HCT116 (cell line): ENCODE results near the gene RAB8B.

ENCODE experiments used
- EZH2 ChIP-seq: fragments of 200-600 bp; sonication (generic); IDR thresholded peaks from 2 replicates; pipeline ENCODE4 v1.6.1; 2017; ENCODE audit warnings: antibody characterized with exemption, mixed run types
- EZH2phosphoT487 ChIP-seq: fragments of 200-600 bp; IDR thresholded peaks from 2 replicates; pipeline ENCODE4 v1.6.1; 2018; ENCODE audit warnings: antibody characterized with exemption, borderline replicate concordance
- JUND ChIP-seq: IDR thresholded peaks from 2 replicates; pipeline ENCODE4 v1.6.1; 2012
- POLR2A ChIP-seq: IDR thresholded peaks from 2 replicates; pipeline ENCODE4 v1.7.0; 2011; ENCODE audit warnings: borderline replicate concordance; ENCODE audit not compliant: insufficient read depth, insufficient read length; ENCODE audit errors: extremely low read depth
- SP1 ChIP-seq: IDR thresholded peaks from 2 replicates; pipeline ENCODE4 v1.6.1; 2012; ENCODE audit warnings: low read depth
- TCF7L2 ChIP-seq: IDR thresholded peaks from 2 replicates; pipeline ENCODE4 v1.7.0; 2011; ENCODE audit warnings: borderline replicate concordance, inconsistent platforms; ENCODE audit not compliant: insufficient read depth, insufficient read length; ENCODE audit errors: extremely low read depth
- YY1 ChIP-seq: IDR thresholded peaks from 2 replicates; pipeline ENCODE4 v1.6.1; 2011; ENCODE audit warnings: low read length, low read depth, moderate library complexity, mild to moderate bottlenecking; ENCODE audit not compliant: insufficient replicate concordance; ENCODE audit errors: extremely low read depth
- TF ChIP-seq, protein P1 (sequence below), 3 experiments: fragments of 200-600 bp in 1 of 3; sonication (generic) in 1 of 3; IDR thresholded peaks in 2 of 3; conservative IDR thresholded peaks in 1 of 3; 2 replicates each; pipeline ENCODE4 v1.5.1; 2012 to 2017; ENCODE audit warnings: low read depth in 2 of 3, low read length in 2 of 3, antibody characterized with exemption in 1 of 3, borderline replicate concordance in 1 of 3, control low read depth in 1 of 3, mild to moderate bottlenecking in 1 of 3, mixed read lengths in 1 of 3, mixed run types in 1 of 3, moderate library complexity in 1 of 3; ENCODE audit not compliant: insufficient read depth in 1 of 3
- TF ChIP-seq, protein P2 (sequence below): IDR thresholded peaks from 2 replicates; pipeline ENCODE4 v1.6.1; 2012

DNA sequence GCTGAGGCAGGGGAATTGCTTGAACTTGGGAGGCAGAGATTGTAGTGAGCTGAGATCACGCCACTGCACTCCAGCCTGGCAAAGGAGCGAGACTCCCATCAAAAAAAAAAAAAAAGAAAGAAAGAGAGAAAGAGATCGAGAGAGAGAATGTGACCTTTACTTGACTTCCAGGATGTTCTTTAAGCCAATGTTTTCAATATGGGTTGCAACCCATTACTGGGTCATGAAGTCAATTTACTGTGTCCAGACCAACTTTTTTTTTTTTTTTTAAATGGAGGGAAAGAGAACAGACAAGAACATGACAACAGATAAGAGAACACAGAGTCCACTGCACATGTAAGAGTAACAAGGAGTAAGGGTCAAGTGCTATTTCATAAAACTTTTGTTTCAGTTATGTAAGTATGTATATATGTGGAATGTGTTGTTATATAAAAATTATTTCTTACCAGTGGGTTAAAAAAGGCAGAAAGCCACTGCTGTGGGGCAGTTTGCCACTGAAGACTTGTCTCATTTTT is 29.8 kb downstream of the RAB8B start:
- TF ChIP-seq, protein P1, sequence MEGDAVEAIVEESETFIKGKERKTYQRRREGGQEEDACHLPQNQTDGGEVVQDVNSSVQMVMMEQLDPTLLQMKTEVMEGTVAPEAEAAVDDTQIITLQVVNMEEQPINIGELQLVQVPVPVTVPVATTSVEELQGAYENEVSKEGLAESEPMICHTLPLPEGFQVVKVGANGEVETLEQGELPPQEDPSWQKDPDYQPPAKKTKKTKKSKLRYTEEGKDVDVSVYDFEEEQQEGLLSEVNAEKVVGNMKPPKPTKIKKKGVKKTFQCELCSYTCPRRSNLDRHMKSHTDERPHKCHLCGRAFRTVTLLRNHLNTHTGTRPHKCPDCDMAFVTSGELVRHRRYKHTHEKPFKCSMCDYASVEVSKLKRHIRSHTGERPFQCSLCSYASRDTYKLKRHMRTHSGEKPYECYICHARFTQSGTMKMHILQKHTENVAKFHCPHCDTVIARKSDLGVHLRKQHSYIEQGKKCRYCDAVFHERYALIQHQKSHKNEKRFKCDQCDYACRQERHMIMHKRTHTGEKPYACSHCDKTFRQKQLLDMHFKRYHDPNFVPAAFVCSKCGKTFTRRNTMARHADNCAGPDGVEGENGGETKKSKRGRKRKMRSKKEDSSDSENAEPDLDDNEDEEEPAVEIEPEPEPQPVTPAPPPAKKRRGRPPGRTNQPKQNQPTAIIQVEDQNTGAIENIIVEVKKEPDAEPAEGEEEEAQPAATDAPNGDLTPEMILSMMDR (IDR thresholded peaks at IDR 0.05 in 2 of 3, conservative IDR thresholded peaks at IDR 0.05 in 1 of 3; ENCODE audit: borderline replicate concordance in 1 of 3, insufficient read depth in 1 of 3, low read depth in 2 of 3, low read length in 2 of 3), result no peak
- TF ChIP-seq, protein P2, sequence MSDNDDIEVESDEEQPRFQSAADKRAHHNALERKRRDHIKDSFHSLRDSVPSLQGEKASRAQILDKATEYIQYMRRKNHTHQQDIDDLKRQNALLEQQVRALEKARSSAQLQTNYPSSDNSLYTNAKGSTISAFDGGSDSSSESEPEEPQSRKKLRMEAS, result no peak
- TF ChIP-seq EZH2phosphoT487 (no peak), EZH2 (no peak), POLR2A (no peak), JUND (no peak), YY1 (no peak), TCF7L2 (no peak), SP1 (no peak)
